Hematopoietic multipotent progenitor cell treated with erythropoietin and hydrocortisone succinate and interleukin-3 and kit ligand, for 17 days (in vitro differentiated cells): ENCODE data around the gene GNAO1.

Experiments used
- DNase-seq: peaks from one replicate; pipeline ENCODE4 v3.0.0-alpha.2; 2015; ENCODE audit warnings: low spot score

Gene GNAO1

DNA sequence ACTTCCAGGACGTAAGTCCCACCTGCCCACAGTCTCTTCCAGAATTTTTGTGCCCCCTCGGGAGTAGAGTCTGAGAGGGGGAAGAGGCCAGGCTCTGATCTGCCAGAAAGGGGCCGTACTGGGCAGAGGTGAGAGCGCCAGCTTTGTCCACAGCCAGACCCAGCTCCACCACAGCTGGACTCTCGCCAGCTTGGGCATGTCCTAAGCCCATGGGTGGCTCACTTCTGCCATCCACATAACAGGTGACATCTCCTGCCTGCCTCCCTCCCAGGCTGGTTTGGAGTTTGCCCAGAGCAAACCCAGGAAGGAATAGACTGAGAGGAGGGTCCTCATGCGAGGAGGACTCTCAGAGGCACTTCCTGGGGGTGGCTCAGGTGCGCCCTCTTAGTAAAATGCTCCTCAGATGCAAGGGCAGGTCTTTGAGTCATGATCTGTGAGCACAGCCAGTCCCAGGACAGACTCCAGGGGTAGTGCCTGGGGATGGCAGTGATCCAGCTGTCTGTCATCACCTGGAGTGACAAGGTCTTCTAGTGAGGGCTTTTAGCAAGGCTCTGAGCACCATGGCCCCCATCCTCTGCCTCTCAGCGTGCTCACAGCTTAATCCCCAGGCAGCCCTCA, 144.9 kb downstream of the GNAO1 start:
- no peak for DNase-seq

DNA sequence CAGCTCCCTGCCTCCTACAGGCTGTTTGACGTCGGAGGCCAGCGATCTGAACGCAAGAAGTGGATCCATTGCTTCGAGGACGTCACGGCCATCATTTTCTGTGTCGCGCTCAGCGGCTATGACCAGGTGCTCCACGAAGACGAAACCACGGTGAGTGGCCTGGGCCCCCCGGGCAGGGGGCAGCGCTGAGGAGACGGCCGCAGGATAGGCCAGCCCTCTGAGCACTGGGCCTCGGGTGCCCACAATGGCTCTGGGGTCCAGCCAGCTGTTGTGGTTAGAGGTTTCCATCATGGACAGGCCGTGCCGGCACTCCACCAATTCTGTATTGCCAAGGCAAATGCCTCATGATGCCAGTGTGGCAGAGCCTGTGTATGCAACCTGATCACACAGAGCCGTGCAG, 145.4 kb downstream of the GNAO1 start:
- no peak for DNase-seq

DNA sequence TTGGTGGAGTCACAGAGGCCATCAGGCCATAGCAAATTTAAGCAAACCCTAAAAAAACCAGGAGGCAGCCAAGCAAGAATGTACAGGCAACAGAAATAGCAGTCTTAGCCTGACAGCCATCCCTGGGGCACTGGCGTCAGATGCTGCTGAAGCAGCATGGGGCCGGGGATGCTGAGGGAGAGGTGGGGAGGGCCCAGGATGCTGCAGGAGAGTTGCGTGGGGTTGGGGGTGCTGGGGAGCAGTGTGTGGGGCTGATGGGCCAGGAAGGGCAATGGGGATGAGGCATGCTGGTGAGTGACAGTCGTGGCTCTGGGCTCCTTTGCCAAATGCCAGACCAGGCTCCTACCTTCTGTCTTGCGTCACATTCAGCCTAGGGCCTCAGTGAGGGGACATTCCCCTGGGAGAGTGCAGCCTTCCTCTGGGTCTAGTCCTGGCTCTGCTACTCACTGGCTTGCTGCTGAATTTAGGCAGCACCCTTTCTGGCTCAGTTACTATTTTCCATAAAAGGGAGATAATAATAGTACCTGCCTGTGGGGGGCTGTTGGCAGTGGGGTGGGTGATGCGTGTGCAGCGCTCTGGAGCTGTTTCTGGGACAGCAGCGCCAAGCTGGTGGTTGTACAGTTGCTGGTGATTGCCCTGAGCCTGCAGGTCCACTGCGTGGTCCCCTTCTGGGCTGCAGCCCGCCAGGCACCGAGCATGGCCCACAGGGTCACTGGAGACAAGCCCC, 146.0 kb downstream of the GNAO1 start:
- no peak for DNase-seq

DNA sequence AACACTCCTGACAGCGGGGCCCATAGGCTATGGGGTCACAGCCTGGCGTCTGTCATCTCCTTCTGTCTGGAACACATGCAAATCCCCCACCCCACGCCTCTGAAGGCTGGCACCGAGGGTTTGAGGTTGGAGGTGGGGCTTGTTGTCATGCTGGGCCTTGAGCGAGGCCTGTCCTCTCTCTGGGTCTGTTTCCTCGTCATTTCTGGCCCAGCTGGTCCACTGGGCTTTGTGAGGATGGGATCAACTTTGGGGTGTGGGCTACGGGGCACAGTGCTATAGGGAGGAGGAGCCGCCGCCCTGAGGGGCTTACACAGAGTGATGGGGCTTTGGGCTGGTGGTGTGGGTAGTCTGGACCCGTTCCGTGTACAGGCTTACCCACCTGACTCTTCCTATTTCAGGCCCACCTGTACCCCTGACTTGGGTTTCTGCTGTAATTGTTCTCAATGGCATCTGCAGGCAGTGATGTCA, 146.6 kb downstream of the GNAO1 start:
- no peak for DNase-seq

DNA sequence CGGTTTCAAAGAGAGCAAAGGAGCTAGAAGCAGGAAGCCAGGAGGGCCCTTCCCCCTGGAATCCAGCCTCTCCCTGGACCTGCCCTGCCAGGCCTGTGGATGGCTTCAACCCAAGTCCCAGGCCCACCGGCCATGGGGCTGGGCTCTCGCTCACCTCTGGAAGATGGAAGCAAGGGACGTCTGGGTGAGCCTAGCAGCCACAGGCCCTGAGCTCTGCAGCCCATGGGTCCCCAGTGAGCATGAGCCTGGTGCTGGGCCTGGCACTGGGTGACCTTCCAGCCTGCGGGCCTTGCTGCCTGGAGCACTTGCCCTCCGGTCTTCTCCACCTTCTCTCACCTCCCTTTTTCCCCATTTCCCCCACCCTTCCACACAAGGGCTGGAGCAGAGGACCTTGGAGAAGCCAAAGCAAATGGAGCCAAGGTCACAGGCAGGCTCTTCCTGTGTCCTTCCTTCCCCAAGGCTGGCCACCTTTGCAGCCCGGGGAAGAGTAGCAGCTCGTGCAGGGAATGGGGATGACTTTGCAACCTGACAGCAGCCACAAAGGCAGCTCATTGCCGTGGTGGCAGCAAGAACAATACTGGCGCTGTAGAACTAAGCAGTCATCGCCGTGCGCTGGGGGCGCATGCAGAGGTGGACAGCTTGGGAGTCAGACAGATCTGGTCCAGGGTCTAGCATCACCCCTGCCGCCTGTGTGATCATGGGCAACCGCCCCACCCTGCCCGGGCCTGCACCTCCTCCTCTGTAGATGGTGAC, 147.5 kb downstream of the GNAO1 start:
- DNase-seq: no peak

DNA sequence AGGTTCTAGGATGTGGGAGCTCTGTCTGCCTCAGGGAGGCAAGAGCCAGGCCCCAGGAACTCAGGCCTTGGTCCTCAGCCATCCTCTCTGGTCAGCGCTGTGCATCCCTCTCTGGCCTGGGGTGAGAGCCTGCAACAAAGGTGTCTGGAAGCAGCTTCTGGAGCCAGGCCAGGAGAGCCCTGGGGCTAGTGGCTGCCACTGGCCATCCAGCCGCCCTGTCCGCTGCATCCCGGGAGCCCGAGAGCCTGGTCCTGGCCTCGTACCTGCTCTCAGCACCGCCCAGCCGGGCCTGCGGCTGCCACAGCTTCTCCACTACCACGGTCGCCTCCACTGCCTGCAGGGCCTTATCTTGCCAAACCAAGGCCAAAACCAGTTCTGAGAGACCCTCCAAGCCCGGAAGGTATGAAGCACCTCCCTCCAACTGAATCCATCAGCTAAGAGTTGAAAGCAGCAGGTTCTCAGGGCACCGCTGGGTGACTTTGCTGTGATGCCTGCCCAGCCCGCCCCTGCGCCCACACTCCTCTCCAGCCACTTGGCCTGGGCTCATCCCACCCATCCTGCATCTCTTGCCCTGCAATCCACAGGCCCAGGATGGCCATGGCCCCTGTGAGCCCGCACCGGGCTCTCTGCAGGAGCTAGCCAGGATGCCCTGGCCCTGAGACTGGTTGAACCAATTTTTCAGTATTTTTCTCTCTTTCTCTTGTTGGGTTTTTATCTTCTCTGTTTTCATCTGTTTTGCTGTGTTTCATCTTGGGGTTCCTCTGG, 148.3 kb downstream of the GNAO1 start:
- no peak for DNase-seq

DNA sequence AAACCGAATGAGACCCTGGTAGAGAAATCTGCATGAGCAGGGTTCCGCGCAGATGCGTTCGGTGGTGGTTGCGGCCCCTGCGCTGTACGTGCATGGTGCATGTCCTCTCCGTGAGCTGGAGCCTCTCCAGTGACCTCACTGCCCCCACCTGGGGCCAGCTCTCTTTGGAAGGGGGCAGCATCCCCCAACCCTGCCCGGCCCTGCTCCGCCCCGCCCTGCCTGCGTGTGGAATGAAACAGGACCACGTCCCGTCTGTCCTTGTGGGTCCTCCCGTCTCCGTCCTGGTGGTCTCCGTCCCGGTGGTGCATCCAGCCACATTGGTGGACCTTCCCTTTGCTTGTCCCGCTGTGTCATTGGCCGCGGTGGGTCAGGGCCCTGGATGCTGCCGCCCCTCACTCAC, 149.1 kb downstream of the GNAO1 start:
- DNase-seq: no peak

DNA sequence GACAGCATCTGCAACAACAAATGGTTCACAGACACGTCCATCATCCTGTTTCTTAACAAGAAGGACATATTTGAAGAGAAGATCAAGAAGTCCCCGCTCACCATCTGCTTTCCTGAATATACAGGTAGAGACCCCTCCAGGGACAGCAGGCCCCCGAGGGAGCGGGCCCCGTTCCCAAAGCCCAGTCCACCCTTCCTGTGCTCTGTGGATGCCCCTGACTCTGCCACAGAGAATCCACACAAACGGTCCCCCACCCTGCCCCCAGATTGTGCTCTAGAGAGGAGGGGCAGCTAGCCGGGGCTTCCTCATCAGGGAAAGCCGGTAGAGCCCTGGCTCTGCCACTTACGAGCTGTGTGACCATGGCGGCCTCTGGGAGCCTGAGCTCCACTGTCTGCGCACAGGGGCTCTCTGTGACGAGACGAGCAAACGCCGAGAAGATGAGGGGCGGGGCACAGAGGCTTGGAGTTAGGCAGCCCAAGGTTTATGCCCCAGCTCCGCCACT, 149.6 kb downstream of the GNAO1 start:
- no peak for DNase-seq

DNA sequence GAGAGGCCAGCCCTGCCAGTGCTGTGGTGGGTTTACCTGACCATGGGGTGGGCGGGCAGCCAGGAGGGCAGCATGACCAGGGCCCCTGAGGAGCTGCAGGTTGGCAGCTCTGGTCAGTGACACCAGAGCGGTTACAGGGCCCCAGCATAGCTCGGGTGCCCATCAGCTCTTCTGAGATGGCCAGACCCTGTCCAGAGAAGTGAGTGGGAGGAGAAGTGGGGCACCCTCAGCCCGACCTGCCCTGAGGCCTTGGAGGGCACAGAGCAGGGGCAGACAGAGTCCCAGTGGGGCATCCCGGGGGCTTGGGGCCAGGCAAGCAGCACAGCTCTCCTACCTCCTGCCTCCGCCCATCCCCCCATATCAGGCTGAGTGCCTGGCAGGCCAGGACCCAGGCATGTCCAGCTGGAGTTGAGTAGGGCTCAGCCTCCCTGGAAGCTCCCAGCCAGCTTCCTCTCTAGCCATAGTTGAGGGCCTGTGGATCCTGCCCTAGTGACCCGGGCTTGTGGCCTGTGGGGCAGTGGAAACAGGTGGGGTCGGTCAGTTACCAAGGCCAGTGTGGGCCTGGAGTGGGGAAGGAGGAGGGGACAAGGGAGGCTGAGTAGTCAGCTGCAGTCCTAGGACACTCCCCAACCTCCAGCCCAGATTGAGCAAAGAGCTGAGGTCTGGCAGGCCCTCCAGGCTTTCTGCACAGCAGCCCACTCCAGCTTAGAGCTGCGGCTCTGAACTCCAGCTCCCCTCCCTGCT, 150.5 kb downstream of the GNAO1 start:
- DNase-seq: no peak

DNA sequence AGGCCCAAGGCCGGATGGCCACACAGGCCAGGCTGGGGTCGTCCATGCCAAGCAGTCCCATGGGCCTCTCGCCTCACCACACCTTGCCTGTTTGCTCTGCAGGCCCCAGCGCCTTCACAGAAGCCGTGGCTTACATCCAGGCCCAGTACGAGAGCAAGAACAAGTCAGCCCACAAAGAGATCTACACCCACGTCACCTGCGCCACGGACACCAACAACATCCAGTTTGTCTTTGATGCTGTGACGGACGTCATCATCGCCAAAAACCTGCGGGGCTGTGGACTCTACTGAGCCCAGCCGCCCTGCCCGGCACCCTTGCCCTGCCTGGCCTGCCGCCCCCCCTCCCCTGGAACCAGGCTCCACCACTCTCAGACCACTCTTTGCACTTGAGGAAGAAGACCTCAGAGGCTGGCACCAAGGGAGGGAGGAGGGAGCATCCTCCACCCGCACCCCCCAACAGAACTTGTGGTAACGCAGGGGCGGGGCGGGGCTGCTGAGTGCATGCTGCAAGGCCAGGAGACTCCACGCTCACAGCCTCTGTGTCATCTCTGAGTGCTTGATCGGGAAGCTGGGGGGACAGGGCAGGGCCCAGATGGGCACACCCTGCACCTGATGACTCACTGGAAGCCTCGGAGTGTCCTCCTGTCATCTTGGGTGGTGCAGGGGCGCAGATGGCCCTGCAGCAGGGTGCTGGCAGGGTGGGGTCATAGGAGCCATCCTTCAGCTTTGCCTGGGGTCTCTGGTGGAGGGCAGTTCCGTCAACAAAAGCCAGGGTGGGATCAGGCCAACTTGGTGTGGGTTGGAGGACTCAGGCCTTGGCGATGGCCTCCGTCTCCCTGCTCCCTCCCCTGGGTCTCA, 152.6 kb downstream of the GNAO1 start:
- peak; percentile 41 for DNase-seq

DNA sequence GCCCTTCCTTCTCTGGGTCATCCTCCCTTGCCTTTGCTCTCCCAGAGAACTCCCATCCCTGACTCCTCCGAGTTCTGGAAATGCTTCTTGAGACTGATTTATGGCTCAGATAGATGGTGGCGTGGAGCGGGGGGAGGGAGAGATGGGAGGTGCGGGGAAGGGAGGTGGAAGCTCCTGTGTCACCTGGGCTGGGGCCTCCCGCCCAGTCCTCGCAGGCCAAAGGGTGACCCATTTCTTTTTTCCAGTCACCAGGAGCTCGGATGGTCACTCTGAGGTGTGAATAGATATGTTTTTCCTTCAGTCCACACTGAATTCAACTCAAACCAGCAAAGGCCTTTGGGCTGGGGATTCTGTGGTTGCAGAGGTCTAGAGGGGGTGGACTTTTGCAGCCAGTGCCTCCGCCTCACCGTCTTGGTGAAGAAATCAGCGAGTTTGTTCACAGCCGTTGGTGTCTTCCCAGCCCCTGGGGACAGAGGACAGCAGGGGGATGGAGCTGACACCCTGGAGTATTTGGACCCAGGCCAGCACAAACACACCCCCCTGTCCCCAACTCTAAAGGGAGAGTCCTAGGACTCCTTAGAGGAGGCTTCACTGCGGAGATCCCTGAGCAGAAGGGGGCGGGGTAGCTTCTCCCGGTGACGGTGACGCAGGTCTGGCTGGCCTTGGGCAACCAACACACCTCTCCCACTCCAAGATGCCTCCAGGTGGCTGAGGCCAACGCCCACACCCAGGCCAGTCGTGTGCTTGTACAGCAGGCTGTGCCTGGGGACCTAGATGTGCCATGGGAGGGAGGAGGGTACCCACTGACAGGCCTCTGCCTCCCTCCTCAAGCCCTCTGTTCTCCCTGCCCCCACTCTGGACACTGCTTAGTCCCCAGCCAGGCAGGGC, 153.5 kb downstream of the GNAO1 start:
- DNase-seq: no peak

DNA sequence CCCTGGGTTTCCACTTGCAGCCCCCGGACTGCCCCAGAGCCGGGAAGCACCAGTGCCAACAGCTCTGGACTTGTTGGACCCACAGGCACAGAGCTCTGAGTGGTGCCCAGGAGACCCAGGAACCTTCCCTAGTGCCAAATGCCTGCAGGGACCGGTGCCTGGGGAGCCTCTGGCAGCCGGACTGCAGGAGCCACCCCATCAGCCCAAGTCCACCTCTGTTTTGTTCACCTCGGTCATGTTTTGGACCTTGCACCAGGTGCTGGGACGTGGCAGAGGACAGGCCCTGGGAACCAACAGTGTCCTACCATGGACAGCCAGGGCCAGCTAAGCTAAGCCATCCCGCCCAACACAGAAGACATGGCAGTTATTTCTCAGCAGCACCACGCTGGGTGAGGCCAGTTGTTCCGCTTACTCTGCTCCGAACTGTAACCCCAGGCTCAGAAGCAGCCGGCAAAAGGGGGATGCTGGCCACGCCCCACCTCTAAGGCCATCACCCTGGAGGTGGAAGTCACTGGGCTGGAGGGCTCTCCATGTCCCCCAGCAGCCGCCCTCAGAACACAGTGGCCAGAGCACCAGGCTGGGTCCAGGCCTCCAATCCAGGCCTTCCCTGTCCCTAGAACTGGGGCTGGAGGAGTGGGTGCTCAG, 154.2 kb downstream of the GNAO1 start:
- no peak for DNase-seq

DNA sequence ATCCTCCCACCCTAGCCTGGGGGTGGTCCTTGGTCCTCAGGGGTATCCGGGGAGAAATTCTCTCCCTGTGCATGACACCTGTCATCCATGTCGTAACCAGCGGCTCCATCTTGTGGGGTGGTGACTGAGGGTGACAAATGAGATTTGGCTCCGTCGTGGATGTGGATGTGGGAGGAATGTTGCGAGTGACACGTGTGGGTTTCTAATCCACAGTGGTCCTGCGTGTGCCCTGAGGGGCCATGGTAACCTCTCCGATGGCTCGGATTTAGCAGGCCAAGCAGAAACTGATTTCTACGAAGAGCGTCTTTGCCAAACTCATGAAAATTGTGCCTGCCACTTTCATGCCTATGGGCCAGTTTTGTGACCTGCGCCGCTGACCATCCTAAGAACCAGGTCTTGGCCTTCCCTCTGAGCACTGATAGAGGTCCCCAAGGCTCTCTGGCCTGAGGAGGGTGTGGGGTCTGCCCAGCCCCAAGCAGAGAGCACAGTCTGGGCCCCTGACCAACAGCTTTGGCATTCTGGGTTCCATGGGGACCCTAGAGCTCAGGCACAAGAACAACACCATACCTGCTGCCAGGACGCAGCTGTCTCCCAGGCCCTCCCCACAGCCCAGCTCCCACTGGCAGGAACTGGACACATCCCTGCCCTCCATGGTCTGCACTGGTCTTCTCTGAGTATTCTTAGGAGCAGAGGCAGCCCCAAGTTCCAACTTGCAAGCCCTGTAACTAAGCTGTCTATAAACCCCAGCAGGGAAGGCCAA, 155.0 kb downstream of the GNAO1 start:
- DNase-seq: no peak

DNA sequence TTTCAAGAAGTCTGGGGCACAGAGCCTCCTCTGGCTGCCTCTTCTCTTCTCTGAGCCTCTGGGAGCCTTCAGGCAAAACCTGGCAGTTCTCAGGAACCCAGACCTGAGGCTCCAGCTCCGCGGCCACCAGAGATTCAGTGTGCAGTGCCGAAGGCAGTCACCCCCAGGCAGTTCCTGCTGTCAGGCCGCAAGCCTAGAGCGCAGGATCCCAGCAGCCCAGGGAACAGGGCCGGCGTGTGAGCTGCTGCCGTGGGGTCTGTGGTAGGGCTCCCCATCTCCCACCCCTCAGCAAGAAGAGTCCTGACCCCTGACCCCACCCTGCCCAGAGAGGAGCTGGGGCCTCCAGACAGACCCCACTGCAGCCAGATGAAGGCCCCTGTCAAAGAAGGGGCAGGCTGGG, 155.9 kb downstream of the GNAO1 start:
- DNase-seq: no peak

DNA sequence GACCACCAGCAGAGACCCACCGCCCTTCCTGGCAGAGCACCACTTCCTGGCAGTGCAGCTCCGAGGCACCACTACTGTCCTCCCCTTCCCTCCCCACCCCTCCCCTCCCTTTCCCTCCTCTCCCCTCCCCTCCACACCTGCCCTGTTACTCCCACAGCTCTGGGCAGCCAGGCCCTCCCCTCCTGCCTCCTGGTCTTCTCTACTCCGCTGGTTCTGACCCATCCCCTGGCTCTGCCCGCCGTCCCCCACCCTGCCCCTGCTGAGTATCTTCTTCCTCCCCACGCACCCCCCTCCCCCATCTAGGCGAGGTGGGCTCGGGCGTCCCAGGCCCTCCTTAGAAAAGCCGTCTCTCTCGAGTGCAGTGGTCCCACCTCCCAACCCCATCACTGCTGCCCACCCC, 156.4 kb downstream of the GNAO1 start:
- no peak for DNase-seq

DNA sequence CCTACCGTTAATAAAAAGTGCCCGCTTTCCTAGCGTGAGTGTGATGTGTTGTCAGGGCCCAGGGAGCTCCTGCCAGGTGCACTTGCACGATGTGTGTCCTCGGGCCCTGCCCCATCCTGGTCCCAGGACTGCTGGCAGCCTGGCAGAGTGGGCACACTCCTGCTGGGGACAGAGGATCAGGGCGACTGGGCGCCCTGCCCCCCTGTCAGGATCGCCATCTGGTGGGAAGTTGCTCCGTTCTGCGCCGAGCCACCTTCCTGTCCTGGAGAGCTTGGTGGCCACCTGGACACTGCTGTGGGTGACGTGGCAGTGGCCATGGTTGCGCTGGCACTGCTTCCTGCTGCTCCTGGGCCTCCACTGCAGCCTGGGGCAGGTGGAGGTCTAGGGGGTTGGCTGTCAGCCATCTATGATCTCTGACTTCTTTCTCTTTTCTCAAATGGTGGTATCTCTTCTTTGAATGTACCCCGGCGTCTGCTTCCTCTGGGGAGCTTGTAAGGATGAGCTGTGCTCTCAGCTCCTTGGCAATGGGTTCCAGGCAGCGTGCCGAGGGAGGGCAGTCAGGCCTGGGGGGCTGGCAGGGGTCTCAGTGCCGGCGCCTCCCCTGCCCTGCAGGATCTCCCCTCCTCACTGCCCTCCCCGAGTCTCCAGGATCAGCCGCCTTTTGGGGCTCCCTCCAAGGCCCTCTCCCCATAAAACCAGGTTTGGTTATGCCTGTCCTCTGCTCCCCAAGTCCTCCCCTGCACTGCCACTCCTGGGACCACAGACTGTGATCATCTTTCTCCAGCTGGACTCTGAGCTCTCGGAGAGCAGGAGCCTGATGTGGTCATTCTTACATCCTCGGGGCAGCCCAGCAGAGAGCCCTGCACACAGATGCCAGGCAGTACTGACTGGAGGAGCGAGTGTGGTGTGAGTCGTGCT, 157.1 kb downstream of the GNAO1 start:
- no peak for DNase-seq

DNA sequence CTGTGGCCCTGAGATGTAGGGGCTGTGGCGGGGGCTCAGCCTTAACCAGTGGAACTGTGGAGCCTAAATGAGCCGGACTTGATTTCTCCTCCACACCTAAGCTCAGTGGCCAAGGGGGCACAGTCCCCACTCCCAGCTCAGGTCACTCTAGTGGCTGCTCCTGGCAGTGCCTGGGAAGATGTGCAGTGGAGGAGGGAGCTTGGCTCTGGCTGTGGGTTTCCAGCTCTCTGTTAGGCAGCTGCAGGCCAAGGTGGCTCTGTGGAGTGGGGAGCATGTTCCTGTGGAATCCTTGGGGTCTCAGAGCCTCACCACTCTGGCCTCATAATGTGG, 157.8 kb downstream of the GNAO1 start:
- no peak for DNase-seq
